Aorta (tissue), 5 donors: ENCODE results near the gene ZNF774. TPM values are rescaled to one million over a fixed set of nuclear protein-coding genes. Genes with fewer than 3 reads are reported as not detected.
"Not testable (repeated sequence)": the region's sequence is repeated elsewhere in the genome, so short reads cannot be mapped to it uniquely, and the experiment has no call there.

Experiments used
- ATAC-seq: fragments of 200-7000 bp; cut with Tn5 transposase; one replicate; pipeline ENCODE4 v1.9.1; 2022; ENCODE audit warnings: moderate library complexity; ENCODE audit not compliant: low FRiP score
- DNase-seq, 2 donors: peaks; one replicate each; pipeline ENCODE4 v3.0.0-alpha.2; 2020
- H3K27ac ChIP-seq, 2 donors: one replicate each; pipeline ENCODE4 v1.5.1; 2013; ENCODE audit warnings: low read length in 2 of 2, mild to moderate bottlenecking in 2 of 2, moderate library complexity in 2 of 2, control low read depth in 1 of 2, inconsistent platforms in 1 of 2, low read depth in 1 of 2
- H3K27me3 ChIP-seq, 2 donors: one replicate each; pipeline ENCODE4 v1.6.1; 2013; ENCODE audit warnings: control low read depth in 1 of 2, low read length in 1 of 2, mild to moderate bottlenecking in 1 of 2, moderate library complexity in 1 of 2; ENCODE audit not compliant: insufficient read depth in 2 of 2, control insufficient read depth in 1 of 2
- H3K36me3 ChIP-seq, 2 donors: one replicate each; pipeline ENCODE4 v1.6.1; 2013; ENCODE audit warnings: control low read depth in 1 of 2, low read length in 1 of 2, mild to moderate bottlenecking in 1 of 2; ENCODE audit not compliant: insufficient read depth in 2 of 2, control insufficient read depth in 1 of 2
- H3K4me1 ChIP-seq, 2 donors: one replicate each; pipeline ENCODE4 v1.6.1; 2013; ENCODE audit warnings: low read length in 2 of 2, control low read depth in 1 of 2, mild to moderate bottlenecking in 1 of 2, moderate library complexity in 1 of 2; ENCODE audit not compliant: insufficient read depth in 2 of 2, control insufficient read depth in 1 of 2
- H3K4me3 ChIP-seq, 2 donors: one replicate each; pipeline ENCODE4 v1.5.1; 2013; ENCODE audit warnings: low read length in 2 of 2, control low read depth in 1 of 2, mild to moderate bottlenecking in 1 of 2
- H3K9me3 ChIP-seq: one replicate; pipeline ENCODE4 v1.6.1; 2013; ENCODE audit warnings: mild to moderate bottlenecking, low read length; ENCODE audit not compliant: control insufficient read depth
- WGBS, 2 donors: extraction: QIAGEN DNeasy Blood & Tissue Kit; methylation state at CpG; one replicate each; pipeline ENCODE4 v1.1.7; 2013; 5-methylcytosine and 5-hydroxymethylcytosine counted together
- intact Hi-C, 2 donors: fragments of 100-400 bp; cut with DNase I; formaldehyde crosslinking; loops; one replicate each; pipeline versions ENCODE4 v1.14.2 to v1.15.0; 2022
- polyA plus RNA-seq, 2 donors: library from polyadenylated mRNA; stranded (reverse); fragments of 200-250 nt; gene quantifications; one replicate each; pipeline ENCODE4 v1.2.3, GENCODE V29; 2013
- total RNA-seq, 2 donors: library from RNA; stranded (reverse); fragmentation: NEBNext Ultra II Directional; extraction: Animal tissue kit (Norgen Biotek cat#: 25700); gene quantifications; one replicate each; pipeline ENCODE4 v1.2.1, GENCODE V29; 2021
- donor health status: healthy with polysubstance abuse.
- donor health status: Bipolar disorder and iron deficiency.
- donor health status: DM: no; HTN: no; CAD: no.
- donor health status: DM: no; HTN: no; CAD: no.
- donor health status: DM: yes; HTN: yes; CAD: no.

ZNF774 gene
- total and polyA plus RNA-seq, 4 donors: 0.50 to 7.4 (median 4.4) TPM

- intact Hi-C loops, H3K9me3 ChIP-seq, H3K36me3 ChIP-seq, H3K27me3 ChIP-seq, H3K4me3 ChIP-seq, DNase-seq, ATAC-seq, H3K27ac ChIP-seq: not testable (repeated sequence)
- 97 to 99% methylated on average over 3 to 4 of the region's 4 CpGs for WGBS, 2 donors
- peaks cover 8 to 26% of the 10 kb centered on the region in 2 donors for H3K4me1 ChIP-seq
Measured at GRCh38 chr15:90410316-90410715, 58.2 kb downstream of the ZNF774 start.

DNA sequence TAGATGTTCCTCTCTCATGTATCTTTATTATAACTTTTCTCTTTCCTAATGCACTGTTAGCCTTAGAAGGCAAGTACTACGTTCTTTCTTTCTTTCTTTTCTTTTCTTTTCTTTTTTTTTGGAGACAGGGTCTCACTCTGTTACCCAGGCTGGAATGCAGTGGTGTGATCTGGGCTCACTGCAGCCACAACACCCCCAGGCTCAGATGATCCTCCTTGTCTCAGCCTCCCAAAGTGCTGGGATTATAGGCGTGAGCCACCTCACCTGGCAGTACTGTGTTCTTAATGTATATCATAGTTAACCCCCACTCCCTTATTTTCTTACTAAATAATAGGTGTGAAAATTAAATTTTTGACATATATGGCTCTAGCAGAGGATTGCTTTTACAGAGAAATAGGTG lies 59.1 kb downstream of the ZNF774 start:
- H3K36me3 ChIP-seq: no peaks in the 10 kb centered on the region
- H3K9me3 ChIP-seq: no peaks in the 10 kb centered on the region
- H3K27me3 ChIP-seq: no peaks in the 10 kb centered on the region
- intact Hi-C loops: no loop called here
- peaks cover 8 to 26% of the 10 kb centered on the region in 2 donors for H3K4me1 ChIP-seq
- DNase-seq (no peak), ATAC-seq (no peak)
- H3K4me3 ChIP-seq: no peak overlapping the region
- 74 to 81% methylated on average over 2 of the region's 2 CpGs for WGBS, 2 donors
- H3K27ac ChIP-seq: no peak overlapping the region

Other genes starting within 250 kb of the ZNF774 start
- 10 to 100 TPM; 36.5 to 37.5 TPM for gene IDH2, start 249.8 kb upstream of the ZNF774 start, total RNA-seq
- 10 to 100 TPM; 18.8 to 26.3 TPM for gene IDH2, start 249.8 kb upstream of the ZNF774 start, polyA plus RNA-seq
- 10 to 100 TPM; 19.5 to 30.4 TPM for gene SEMA4B, start 151.0 kb upstream of the ZNF774 start, total RNA-seq
- gene SEMA4B, start 151.0 kb upstream of the ZNF774 start, polyA plus RNA-seq: 10 to 100 TPM in 1 of 2 donors, 1 to 10 TPM in 1; 9.7 to 10.8 TPM
- gene CIB1, start 118.3 kb upstream of the ZNF774 start, total RNA-seq: 10 to 100 TPM; 35.5 to 54.7 TPM
- gene CIB1, start 118.3 kb upstream of the ZNF774 start, polyA plus RNA-seq: 100 to 1,000 TPM in 1 of 2 donors, 10 to 100 TPM in 1; 94.2 to 128 TPM
- 1 to 10 TPM; 3.3 to 7.1 TPM for gene GDPGP1, start 118.1 kb upstream of the ZNF774 start, total RNA-seq
- gene GDPGP1, start 118.1 kb upstream of the ZNF774 start, polyA plus RNA-seq: 1 to 10 TPM; 1.3 to 2.1 TPM
- not detected for gene TTLL13, start 102.7 kb upstream of the ZNF774 start, total RNA-seq
- gene TTLL13, start 102.7 kb upstream of the ZNF774 start, polyA plus RNA-seq: not detected
- gene NGRN, start 86.6 kb upstream of the ZNF774 start, total RNA-seq: 10 to 100 TPM; 75.6 to 81.5 TPM
- 100 to 1,000 TPM in 1 of 2 donors, 10 to 100 TPM in 1; 87.9 to 120 TPM for gene NGRN, start 86.6 kb upstream of the ZNF774 start, polyA plus RNA-seq
- gene IQGAP1, start 36.0 kb downstream of the ZNF774 start, total RNA-seq: 100 to 1,000 TPM; 273 to 297 TPM
- 100 to 1,000 TPM in 1 of 2 donors, 10 to 100 TPM in 1; 61.1 to 134 TPM for gene IQGAP1, start 36.0 kb downstream of the ZNF774 start, polyA plus RNA-seq
- 10 to 100 TPM; 60.8 to 82.2 TPM for gene CRTC3, start 177.6 kb downstream of the ZNF774 start, total RNA-seq
- 10 to 100 TPM; 12.9 to 27.2 TPM for gene CRTC3, start 177.6 kb downstream of the ZNF774 start, polyA plus RNA-seq